H1 (cell line): ENCODE measurements around the gene ACTR1B. TPM values are rescaled to one million over a fixed set of nuclear protein-coding genes. Genes with fewer than 3 reads are reported as not detected.

ENCODE experiments used
- CTCF ChIA-PET: fragments of 300-600 bp; sonication (Branson Sonifier 250); formaldehyde crosslinking; loops from one replicate; lab custom pipeline; 2021; ENCODE audit not compliant: partially characterized antibody; lab: Charles Lee
- POLR2A ChIA-PET: fragments of 300-600 bp; sonication (Branson Sonifier 250); formaldehyde crosslinking; loops from one replicate; lab custom pipeline; 2021; ENCODE audit warnings: inconsistent platforms; ENCODE audit not compliant: partially characterized antibody; lab: Charles Lee
- DNase-seq, 2 experiments: peaks; one replicate each; pipeline versions ENCODE4 v3.0.0 to v3.0.0-alpha.2; 2010 to 2022; ENCODE audit warnings: low spot score in 2 of 2, low read depth in 1 of 2, mixed read lengths in 1 of 2
- FAIRE-seq: peaks from 2 replicates; lab custom pipeline; 2011; peaks lifted over from hg19 to GRCh38; lab: Jason Lieb, UNC
- H2AFZ ChIP-seq: 2 replicates; pipeline ENCODE4 v1.8.1; 2012; ENCODE audit warnings: low read length, inconsistent platforms
- H2AK5ac ChIP-seq: 2 replicates; pipeline ENCODE4 v1.6.1; 2013; ENCODE audit warnings: low read depth, low read length
- H2BK120ac ChIP-seq: replicated peaks from 2 replicates; pipeline ENCODE3; 2013; ENCODE audit warnings: low read depth, low read length, inconsistent platforms
- H2BK12ac ChIP-seq: 2 replicates; pipeline ENCODE4 v1.6.1; 2013; ENCODE audit warnings: low read depth, low read length
- H2BK15ac ChIP-seq: 2 replicates; pipeline ENCODE4 v1.6.1; 2013; ENCODE audit warnings: low read length
- H2BK20ac ChIP-seq: 2 replicates; pipeline ENCODE4 v1.6.1; 2013; ENCODE audit warnings: low read length
- H2BK5ac ChIP-seq: 2 replicates; pipeline ENCODE4 v1.6.1; 2013; ENCODE audit warnings: low read depth, low read length
- H3K14ac ChIP-seq: 2 replicates; pipeline ENCODE4 v1.6.1; 2013; ENCODE audit warnings: inconsistent platforms; ENCODE audit not compliant: insufficient read length
- H3K18ac ChIP-seq: 2 replicates; pipeline ENCODE4 v1.6.1; 2013; ENCODE audit warnings: low read length; ENCODE audit errors: extremely low read depth
- H3K23ac ChIP-seq: 2 replicates; pipeline ENCODE4 v1.6.1; 2013; ENCODE audit warnings: inconsistent platforms; ENCODE audit not compliant: insufficient read length
- H3K23me2 ChIP-seq: 2 replicates; pipeline ENCODE4 v1.6.1; 2013; ENCODE audit warnings: low read depth, low read length
- H3K27ac ChIP-seq: 2 replicates; pipeline ENCODE4 v1.6.1; 2011; ENCODE audit warnings: low read depth, low read length, inconsistent platforms
- H3K27me3 ChIP-seq, 4 experiments: replicated peaks in 1 of 4; 1 replicate in 1 of 4; 2 replicates in 3 of 4; pipeline versions ENCODE4 v1.6.1 to v1.8.1; 2011 to 2013; ENCODE audit warnings: low read length in 3 of 4, mild to moderate bottlenecking in 3 of 4, inconsistent platforms in 2 of 4, mixed read lengths in 2 of 4, moderate library complexity in 1 of 4; ENCODE audit not compliant: control insufficient read depth in 3 of 4, insufficient read depth in 3 of 4; ENCODE audit errors: extremely low read depth in 1 of 4
- H3K36me3 ChIP-seq, 4 experiments: 2 replicates each; pipeline versions ENCODE4 v1.6.1 to v1.8.1; 2011 to 2013; ENCODE audit warnings: mild to moderate bottlenecking in 4 of 4, low read length in 3 of 4, moderate library complexity in 2 of 4, control low read depth in 1 of 4, inconsistent platforms in 1 of 4; ENCODE audit not compliant: insufficient read depth in 4 of 4, control insufficient read depth in 2 of 4
- H3K4ac ChIP-seq: replicated peaks from 2 replicates; pipeline ENCODE3; 2013; ENCODE audit warnings: low read length, low read depth, mixed read lengths, inconsistent platforms; ENCODE audit not compliant: insufficient read length
- H3K4me1 ChIP-seq, 4 experiments: replicated peaks in 1 of 4; 1 replicate in 1 of 4; 2 replicates in 3 of 4; pipeline versions ENCODE4 v1.6.1 to v1.8.1; 2011 to 2013; ENCODE audit warnings: low read length in 3 of 4, inconsistent platforms in 2 of 4, mixed read lengths in 1 of 4; ENCODE audit not compliant: insufficient read depth in 4 of 4, control insufficient read depth in 3 of 4
- H3K4me2 ChIP-seq, 2 experiments: 2 replicates each; pipeline versions ENCODE4 v1.6.1 to v1.8.1; 2011 to 2013; ENCODE audit warnings: low read depth in 2 of 2, low read length in 2 of 2, control low read depth in 1 of 2, inconsistent platforms in 1 of 2, mild to moderate bottlenecking in 1 of 2; ENCODE audit not compliant: insufficient read depth in 1 of 2
- H3K4me3 ChIP-seq, 4 experiments: fragments of 200-600, 300-600 bp in 1 of 4; sonication (generic), shearing (Covaris generic), sonication (Bioruptor Twin) in 1 of 4; 2 replicates each; pipeline versions ENCODE4 v1.5.1 to v1.8.1; 2011 to 2016; ENCODE audit warnings: low read length in 4 of 4, low read depth in 3 of 4, control low read depth in 2 of 4, inconsistent platforms in 2 of 4, mild to moderate bottlenecking in 2 of 4, mixed read lengths in 1 of 4, moderate library complexity in 1 of 4; ENCODE audit not compliant: insufficient read depth in 2 of 4; ENCODE audit errors: extremely low read depth in 1 of 4
- H3K56ac ChIP-seq: replicated peaks from 2 replicates; pipeline ENCODE3; 2013; ENCODE audit warnings: low read depth, mild to moderate bottlenecking, mixed read lengths, low read length, inconsistent platforms; ENCODE audit not compliant: insufficient read length
- H3K79me1 ChIP-seq: 2 replicates; pipeline ENCODE4 v1.6.1; 2013; ENCODE audit warnings: low read depth, low read length, control low read depth
- H3K79me2 ChIP-seq, 2 experiments: 2 replicates each; pipeline versions ENCODE4 v1.6.1 to v1.8.1; 2012 to 2013; ENCODE audit warnings: low read length in 2 of 2, mild to moderate bottlenecking in 2 of 2, inconsistent platforms in 1 of 2; ENCODE audit not compliant: insufficient read depth in 2 of 2, control insufficient read depth in 1 of 2
- H3K9ac ChIP-seq, 4 experiments: replicated peaks in 1 of 4; 1 replicate in 1 of 4; 2 replicates in 3 of 4; pipeline versions ENCODE4 v1.6.1 to v1.8.1; 2011 to 2013; ENCODE audit warnings: low read depth in 3 of 4, low read length in 3 of 4, control low read depth in 2 of 4, mild to moderate bottlenecking in 2 of 4, moderate library complexity in 2 of 4, inconsistent platforms in 1 of 4; ENCODE audit errors: extremely low read depth in 1 of 4
- H3K9me3 ChIP-seq, 2 experiments: 2 replicates each; pipeline versions ENCODE4 v1.6.1 to v1.8.1; 2012 to 2013; ENCODE audit warnings: mild to moderate bottlenecking in 2 of 2, moderate library complexity in 2 of 2, control low read depth in 1 of 2, inconsistent platforms in 1 of 2, low read depth in 1 of 2, low read length in 1 of 2, mixed read lengths in 1 of 2; ENCODE audit not compliant: insufficient read depth in 2 of 2
- H4K20me1 ChIP-seq, 2 experiments: replicated peaks in 1 of 2; 2 replicates each; pipeline versions ENCODE3 to v1.8.1; 2011 to 2013; ENCODE audit warnings: inconsistent platforms in 2 of 2, low read length in 2 of 2, mild to moderate bottlenecking in 1 of 2; ENCODE audit not compliant: insufficient read depth in 2 of 2, control insufficient read depth in 1 of 2
- H4K5ac ChIP-seq: 2 replicates; pipeline ENCODE4 v1.6.1; 2013; ENCODE audit warnings: low read length, low read depth, mixed read lengths, inconsistent platforms; ENCODE audit not compliant: insufficient read length
- H4K8ac ChIP-seq: 2 replicates; pipeline ENCODE4 v1.8.0; 2013; ENCODE audit warnings: mild to moderate bottlenecking, moderate library complexity, low read length, inconsistent platforms; ENCODE audit not compliant: insufficient read depth; ENCODE audit errors: extremely low read depth
- H4K91ac ChIP-seq: replicated peaks from 2 replicates; pipeline ENCODE3; 2013; ENCODE audit warnings: low read length, mixed read lengths, inconsistent platforms; ENCODE audit not compliant: insufficient read length
- RNF2 ChIP-seq: fragments of 200-900, 300-1000 bp; sonication (generic); IDR thresholded peaks from 2 replicates; pipeline ENCODE4 v1.7.1; 2016; ENCODE audit warnings: borderline replicate concordance, low read depth, mild to moderate bottlenecking, antibody characterized with exemption, low read length; ENCODE audit not compliant: poor library complexity, severe bottlenecking; ENCODE audit errors: missing control alignments
- SP2 ChIP-seq: IDR thresholded peaks from 2 replicates; pipeline ENCODE4 v1.6.1; 2012; ENCODE audit warnings: mild to moderate bottlenecking, low read length, inconsistent platforms
- WGBS, 2 experiments: shearing (Covaris generic) in 1 of 2; methylation state at CpG; one replicate each; pipeline versions ENCODE4 v1.1.6 to v1.1.7; 2013 to 2015; ENCODE audit warnings: low lambda C conversion rate in 2 of 2, mixed read lengths in 2 of 2, inconsistent platforms in 1 of 2, low coverage in 1 of 2, missing lambda C conversion rate in 1 of 2; ENCODE audit not compliant: insufficient replicate concordance in 2 of 2, insufficient coverage in 1 of 2, insufficient read length in 1 of 2; ENCODE audit errors: extremely low coverage in 1 of 2, missing lambda C conversion rate in 1 of 2; 5-methylcytosine and 5-hydroxymethylcytosine counted together
- polyA plus RNA-seq, 7 experiments: library from polyadenylated mRNA; depleted of rRNA in 3 of 7; stranded (reverse) in 5 of 7; unstranded in 2 of 7; fragments of >200 nt in 5 of 7; fragments of 200-250 nt in 2 of 7; gene quantifications; 1 replicate in 5 of 7; 2 replicates in 1 of 7; 4 replicates in 1 of 7; pipeline versions ENCODE4 v1.2.1 to v1.2.3, GENCODE V29; 2011 to 2013; ENCODE audit warnings: missing spikeins in 2 of 7, mixed read lengths in 2 of 7
- total RNA-seq: library from RNA; stranded (reverse); fragmentation: NEBNext Ultra II Directional; extraction: Animal tissue kit (Norgen Biotek cat#: 25700); gene quantifications from 2 replicates; pipeline ENCODE4 v1.2.1, GENCODE V29; 2021

The ACTR1B gene
- total and polyA plus RNA-seq, 2 of the 8 experiments (the other 6 are each of a cell fraction or from before 2014, with no cell fraction given): 40.7 to 56.0 TPM

DNA sequence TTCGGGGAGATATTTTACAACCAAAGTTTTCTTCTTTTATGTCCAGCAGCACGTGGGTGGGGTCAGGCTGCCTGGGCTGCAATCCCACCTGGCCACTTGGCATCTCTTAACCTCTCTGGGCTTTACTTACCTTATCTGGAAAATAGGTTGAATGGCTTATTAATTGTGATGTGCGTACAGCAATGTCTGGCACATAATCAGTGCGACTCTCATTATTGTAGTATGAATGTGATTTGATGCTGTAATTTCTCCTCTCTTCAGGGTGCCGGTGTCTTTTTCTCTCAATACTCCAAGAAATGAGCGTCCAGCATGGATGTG lies 47.5 kb upstream of the ACTR1B start:
- Histone ChIP-seq H2BK5ac (no peak overlapping the region), H4K20me1 (no peaks in the 10 kb centered on the region), H2BK20ac (no peak overlapping the region), H3K27ac (no peak overlapping the region), H3K23me2 (no peaks in the 10 kb centered on the region; the same call in 1 of the 2 replicates), H4K5ac (no peak overlapping the region), H3K9ac (no peak overlapping the region), H3K4ac (no peak overlapping the region), H3K79me1 (no peaks in the 10 kb centered on the region), H3K23ac (no peak overlapping the region), H2AFZ (no peak overlapping the region), H3K27me3 (no peaks in the 10 kb centered on the region), H2AK5ac (no peak overlapping the region), H3K14ac (no peak overlapping the region), H3K4me1 (peaks cover 0 to 3% (median 1%) of the 10 kb centered on the region in 4 experiments; a peak in 3 of 7 replicates), H4K8ac (no peak overlapping the region), H2BK15ac (no peak overlapping the region), H3K36me3 (no peaks in the 10 kb centered on the region), H2BK120ac (no peak overlapping the region), H3K79me2 (no peaks in the 10 kb centered on the region), H3K18ac (no peak overlapping the region), H3K4me3 (no peak overlapping the region), H3K4me2 (no peak overlapping the region), H3K9me3 (no peaks in the 10 kb centered on the region), H2BK12ac (no peak overlapping the region), H3K56ac (no peak overlapping the region), H4K91ac (no peak overlapping the region)
- FAIRE-seq (no peak), DNase-seq (no peak)
- TF ChIP-seq RNF2 (no peak), SP2 (no peak)
- ChIA-PET CTCF (interaction anchor here (1.1 to 13.6 kb wide), 6 partner anchors 12 to 417 kb away, joined by 3 to 202 read pairs (median 14); no protein-coding TSS in a partner anchor), POLR2A (no interaction called here)
- 92% methylated on average over 6 of the region's 6 CpGs; no CpG with 5 or more reads in 1 of the 2 experiments for WGBS, 2 experiments
